ENCODE data around the gene VPS72.
A peak's percentile ranks its signal among the peaks of the same experiment; 100 is the strongest.

The VPS72 gene

GRCh38 chr1:151134396-151134795 is 55.6 kb downstream of the VPS72 start:
- H3K4me3 ChIP-seq (ENCODE audit: low read length): no peak overlapping the region
- no peak overlapping the region for H3K18ac ChIP-seq (ENCODE audit: low read length)
- H3K79me1 ChIP-seq (ENCODE audit: low read length): no peaks in the 10 kb centered on the region
- H2BK5ac ChIP-seq (ENCODE audit: low read length): no peak overlapping the region
- H2BK120ac ChIP-seq (ENCODE audit: low read depth, low read length): no peak overlapping the region
- no peaks in the 10 kb centered on the region for H3K36me3 ChIP-seq (ENCODE audit: control insufficient read depth, insufficient read depth, low read length)
- H2BK15ac ChIP-seq (replicated peaks; ENCODE audit: low read depth): no peak overlapping the region
- no peak overlapping the region for H4K5ac ChIP-seq (ENCODE audit: low read length)
- H3K23ac ChIP-seq (ENCODE audit: low read length): no peak overlapping the region
- H3K4me1 ChIP-seq (ENCODE audit: control insufficient read depth, low read depth, low read length): no peaks in the 10 kb centered on the region
- no peak overlapping the region for H2AK5ac ChIP-seq (ENCODE audit: low read length)
- no peak overlapping the region for H3K9ac ChIP-seq (ENCODE audit: low read length)
- WGBS (ENCODE audit: extremely low coverage, insufficient coverage, low lambda C conversion rate): no CpG with 5 or more reads among the region's 3 CpGs
- no peak overlapping the region for H3K27ac ChIP-seq (ENCODE audit: low read depth, low read length)
- no peaks in the 10 kb centered on the region for H3K79me2 ChIP-seq (ENCODE audit: control insufficient read depth, insufficient read depth, low read length)
- H3K4ac ChIP-seq (ENCODE audit: low read depth, low read length): no peak overlapping the region
- H3K56ac ChIP-seq (ENCODE audit: low read length): no peak overlapping the region
- no peaks in the 10 kb centered on the region for H3K27me3 ChIP-seq (ENCODE audit: insufficient read depth, low read length, poor library complexity)
- no peak overlapping the region for H4K8ac ChIP-seq (ENCODE audit: low read depth, low read length)
- H3K4me2 ChIP-seq (ENCODE audit: low read length): no peak overlapping the region
- DNase-seq: no peak

DNA sequence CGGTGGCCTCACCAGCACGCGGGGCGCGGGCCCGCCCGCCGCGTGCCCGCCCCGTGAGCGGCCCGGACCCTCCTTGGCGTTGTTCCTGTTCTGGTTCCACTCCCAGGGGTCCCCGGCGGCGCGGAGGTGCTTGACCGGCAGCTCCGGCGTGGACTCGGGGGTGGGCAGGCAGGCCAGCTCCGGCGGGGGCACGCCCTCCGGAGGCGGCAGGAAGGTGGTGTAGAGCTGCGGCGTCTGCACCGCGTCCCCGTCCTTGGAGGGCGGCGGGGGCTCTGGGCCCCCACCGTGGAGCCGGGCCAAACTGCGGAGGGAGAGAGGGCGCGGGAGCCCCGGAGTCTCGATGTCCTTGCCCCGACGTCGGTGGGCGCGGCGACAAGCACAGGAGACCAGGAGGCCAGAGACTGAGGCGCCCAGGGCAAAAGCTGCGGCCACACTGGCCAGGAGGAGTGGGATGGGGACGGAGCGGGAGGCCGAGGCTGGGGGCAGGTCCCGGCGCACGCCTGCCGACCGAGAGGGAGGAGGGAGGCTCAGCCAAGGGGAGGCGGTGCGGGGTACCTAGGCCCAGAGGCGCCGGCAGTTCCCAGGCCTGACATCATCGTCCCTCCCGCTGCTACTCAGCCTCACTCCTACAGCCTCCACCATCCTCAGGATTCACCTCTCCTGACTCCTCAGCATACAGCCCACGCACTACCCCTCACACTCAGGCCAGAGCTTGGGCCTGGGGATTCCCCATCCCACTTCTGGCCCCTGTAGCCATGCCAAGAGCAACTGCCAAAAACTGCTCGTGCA is 56.8 kb downstream of the VPS72 start:
- Histone ChIP-seq H2BK15ac (replicated peaks; ENCODE audit: low read depth) (no peak overlapping the region), H2BK120ac (ENCODE audit: low read depth, low read length) (no peak overlapping the region), H3K27ac (ENCODE audit: low read depth, low read length) (no peak overlapping the region), H3K18ac (ENCODE audit: low read length) (no peak overlapping the region), H3K4me2 (ENCODE audit: low read length) (peak overlapping the region; percentile 57), H4K5ac (ENCODE audit: low read length) (no peak overlapping the region), H4K8ac (ENCODE audit: low read depth, low read length) (no peak overlapping the region), H3K23ac (ENCODE audit: low read length) (no peak overlapping the region), H3K79me2 (ENCODE audit: control insufficient read depth, insufficient read depth, low read length) (no peaks in the 10 kb centered on the region), H3K36me3 (ENCODE audit: control insufficient read depth, insufficient read depth, low read length) (no peaks in the 10 kb centered on the region), H3K4ac (ENCODE audit: low read depth, low read length) (peak overlapping the region; percentile 74), H3K9ac (ENCODE audit: low read length) (peak overlapping the region; percentile 65), H3K4me3 (ENCODE audit: low read length) (no peak overlapping the region), H2AK5ac (ENCODE audit: low read length) (no peak overlapping the region), H3K4me1 (ENCODE audit: control insufficient read depth, low read depth, low read length) (no peaks in the 10 kb centered on the region), H3K56ac (ENCODE audit: low read length) (peak overlapping the region; percentile 77), H3K27me3 (ENCODE audit: insufficient read depth, low read length, poor library complexity) (no peaks in the 10 kb centered on the region), H2BK5ac (ENCODE audit: low read length) (no peak overlapping the region), H3K79me1 (ENCODE audit: low read length) (no peaks in the 10 kb centered on the region)
- DNase-seq: peak; percentile 70
- no CpG with 5 or more reads among the region's 65 CpGs for WGBS (ENCODE audit: extremely low coverage, insufficient coverage, low lambda C conversion rate)

DNA sequence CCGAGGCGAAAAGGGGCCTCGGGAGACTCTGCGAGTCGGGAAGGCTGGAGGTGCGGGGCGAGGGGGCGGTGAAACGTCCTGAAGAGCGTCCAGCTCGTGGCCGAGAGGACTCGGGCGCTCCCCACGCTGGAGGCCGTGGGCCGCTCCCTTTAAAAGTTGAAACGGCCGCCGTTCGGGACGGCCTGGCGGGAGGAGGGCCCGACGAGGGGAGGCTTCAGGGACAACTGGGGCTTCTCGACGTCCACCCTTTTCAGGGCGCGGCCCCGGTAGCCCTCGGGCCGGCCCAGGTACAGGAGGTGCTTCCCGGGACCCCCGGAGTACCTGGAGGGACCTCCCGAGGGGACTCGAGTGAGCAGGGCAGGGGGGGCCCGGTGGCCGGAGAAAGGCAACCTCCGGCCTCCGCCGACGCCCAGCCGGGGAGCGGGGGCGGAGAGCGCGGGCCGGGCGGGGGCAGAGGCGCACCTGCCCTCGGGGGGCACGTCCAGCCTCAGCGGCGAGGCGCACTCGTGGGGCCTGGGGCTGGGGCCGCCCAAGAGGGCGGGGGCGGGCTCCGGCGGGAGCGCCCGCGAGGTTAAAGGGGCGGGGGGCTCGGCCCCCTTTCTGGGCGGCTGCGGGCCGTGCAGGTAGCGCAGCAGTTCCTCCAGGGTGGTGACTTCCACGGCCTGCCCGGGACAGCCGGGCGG is 57.5 kb downstream of the VPS72 start:
- Histone ChIP-seq H3K9ac (ENCODE audit: low read length) (peak overlapping the region; percentile 84), H3K79me1 (ENCODE audit: low read length) (no peaks in the 10 kb centered on the region), H3K18ac (ENCODE audit: low read length) (peak overlapping the region; percentile 88), H3K79me2 (ENCODE audit: control insufficient read depth, insufficient read depth, low read length) (no peaks in the 10 kb centered on the region), H3K27me3 (ENCODE audit: insufficient read depth, low read length, poor library complexity) (no peaks in the 10 kb centered on the region), H2BK15ac (replicated peaks; ENCODE audit: low read depth) (no peak overlapping the region), H4K5ac (ENCODE audit: low read length) (no peak overlapping the region), H3K23ac (ENCODE audit: low read length) (no peak overlapping the region), H3K56ac (ENCODE audit: low read length) (peak overlapping the region; percentile 77), H3K4me1 (ENCODE audit: control insufficient read depth, low read depth, low read length) (no peaks in the 10 kb centered on the region), H3K36me3 (ENCODE audit: control insufficient read depth, insufficient read depth, low read length) (no peaks in the 10 kb centered on the region), H2BK5ac (ENCODE audit: low read length) (no peak overlapping the region), H2BK120ac (ENCODE audit: low read depth, low read length) (no peak overlapping the region), H4K8ac (ENCODE audit: low read depth, low read length) (no peak overlapping the region), H3K4me2 (ENCODE audit: low read length) (peak overlapping the region; percentile 71), H3K4me3 (ENCODE audit: low read length) (no peak overlapping the region), H2AK5ac (ENCODE audit: low read length) (no peak overlapping the region), H3K27ac (ENCODE audit: low read depth, low read length) (no peak overlapping the region), H3K4ac (ENCODE audit: low read depth, low read length) (peak overlapping the region; percentile 74)
- no peak for DNase-seq
- WGBS (ENCODE audit: extremely low coverage, insufficient coverage, low lambda C conversion rate): no CpG with 5 or more reads among the region's 74 CpGs

GRCh38 chr1:151131701-151132334 is 58.2 kb downstream of the VPS72 start:
- H2BK120ac ChIP-seq (ENCODE audit: low read depth, low read length): no peak overlapping the region
- H4K8ac ChIP-seq (ENCODE audit: low read depth, low read length): peak overlapping the region; percentile 28
- no peaks in the 10 kb centered on the region for H3K36me3 ChIP-seq (ENCODE audit: control insufficient read depth, insufficient read depth, low read length)
- H3K79me1 ChIP-seq (ENCODE audit: low read length): no peaks in the 10 kb centered on the region
- peak overlapping the region; percentile 71 for H3K4me2 ChIP-seq (ENCODE audit: low read length)
- WGBS (ENCODE audit: extremely low coverage, insufficient coverage, low lambda C conversion rate): no CpG with 5 or more reads among the region's 39 CpGs
- H3K4me3 ChIP-seq (ENCODE audit: low read length): peak overlapping the region; percentile 15
- H3K27ac ChIP-seq (ENCODE audit: low read depth, low read length): peak overlapping the region; percentile 30
- no peak overlapping the region for H3K23ac ChIP-seq (ENCODE audit: low read length)
- no peak overlapping the region for H2AK5ac ChIP-seq (ENCODE audit: low read length)
- H3K4me1 ChIP-seq (ENCODE audit: control insufficient read depth, low read depth, low read length): no peaks in the 10 kb centered on the region
- H4K5ac ChIP-seq (ENCODE audit: low read length): no peak overlapping the region
- no peak overlapping the region for H2BK15ac ChIP-seq (replicated peaks; ENCODE audit: low read depth)
- H3K56ac ChIP-seq (ENCODE audit: low read length): peak overlapping the region; percentile 77
- H3K18ac ChIP-seq (ENCODE audit: low read length): peak overlapping the region; percentile 88
- peak overlapping the region; percentile 84 for H3K9ac ChIP-seq (ENCODE audit: low read length)
- H3K79me2 ChIP-seq (ENCODE audit: control insufficient read depth, insufficient read depth, low read length): no peaks in the 10 kb centered on the region
- DNase-seq: peak; percentile 77
- H3K27me3 ChIP-seq (ENCODE audit: insufficient read depth, low read length, poor library complexity): no peaks in the 10 kb centered on the region
- no peak overlapping the region for H2BK5ac ChIP-seq (ENCODE audit: low read length)
- H3K4ac ChIP-seq (ENCODE audit: low read depth, low read length): no peak overlapping the region

DNA sequence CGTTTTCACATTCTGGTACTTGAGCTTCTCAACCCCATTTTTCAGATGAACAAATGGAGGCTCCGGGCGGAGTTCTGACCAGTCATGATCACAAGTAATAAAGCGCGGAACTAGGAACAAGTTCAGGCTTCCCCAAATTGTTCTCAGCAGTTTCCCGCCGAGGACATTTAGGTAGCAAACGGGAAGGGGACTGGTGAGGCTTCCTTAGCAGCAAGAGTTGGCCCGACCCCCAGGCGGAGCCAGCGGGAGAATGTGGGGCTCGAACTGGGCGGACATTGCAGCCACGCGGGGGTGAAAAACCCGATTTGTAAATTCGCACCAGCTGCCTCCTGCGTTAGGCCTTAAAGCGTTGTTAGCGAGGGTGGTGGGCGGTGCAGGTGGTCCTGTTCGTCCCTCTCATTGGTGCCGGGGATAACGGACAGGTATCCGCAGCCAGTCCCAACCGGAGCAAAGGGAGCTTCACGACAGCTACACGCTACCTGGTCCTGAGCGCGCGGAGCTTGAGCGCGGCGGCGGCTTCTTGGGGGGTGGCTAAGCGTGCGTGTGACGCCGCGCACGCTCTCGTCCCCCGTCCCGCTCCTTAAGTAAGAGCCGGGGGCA is 58.9 kb downstream of the VPS72 start:
- peak overlapping the region; percentile 45 for H3K4ac ChIP-seq (ENCODE audit: low read depth, low read length)
- H3K4me1 ChIP-seq (ENCODE audit: control insufficient read depth, low read depth, low read length): no peaks in the 10 kb centered on the region
- peak overlapping the region; percentile 84 for H3K9ac ChIP-seq (ENCODE audit: low read length)
- H4K8ac ChIP-seq (ENCODE audit: low read depth, low read length): no peak overlapping the region
- no peak overlapping the region for H3K27ac ChIP-seq (ENCODE audit: low read depth, low read length)
- no peaks in the 10 kb centered on the region for H3K36me3 ChIP-seq (ENCODE audit: control insufficient read depth, insufficient read depth, low read length)
- H2BK5ac ChIP-seq (ENCODE audit: low read length): no peak overlapping the region
- no peak overlapping the region for H2BK120ac ChIP-seq (ENCODE audit: low read depth, low read length)
- H3K18ac ChIP-seq (ENCODE audit: low read length): peak overlapping the region; percentile 55
- no peaks in the 10 kb centered on the region for H3K27me3 ChIP-seq (ENCODE audit: insufficient read depth, low read length, poor library complexity)
- peak; percentile 99 for DNase-seq
- H3K4me3 ChIP-seq (ENCODE audit: low read length): no peak overlapping the region
- no peaks in the 10 kb centered on the region for H3K79me1 ChIP-seq (ENCODE audit: low read length)
- H3K56ac ChIP-seq (ENCODE audit: low read length): peak overlapping the region; percentile 87
- H4K5ac ChIP-seq (ENCODE audit: low read length): no peak overlapping the region
- no peak overlapping the region for H3K23ac ChIP-seq (ENCODE audit: low read length)
- no peak overlapping the region for H2BK15ac ChIP-seq (replicated peaks; ENCODE audit: low read depth)
- H3K4me2 ChIP-seq (ENCODE audit: low read length): peak overlapping the region; percentile 77
- no peak overlapping the region for H2AK5ac ChIP-seq (ENCODE audit: low read length)
- no peaks in the 10 kb centered on the region for H3K79me2 ChIP-seq (ENCODE audit: control insufficient read depth, insufficient read depth, low read length)
- no CpG with 5 or more reads among the region's 45 CpGs for WGBS (ENCODE audit: extremely low coverage, insufficient coverage, low lambda C conversion rate)

Measured in mesendoderm (in vitro differentiated cells).